Activated CD8-positive, alpha-beta memory T cell treated with anti-CD3 and anti-CD28 coated beads, Interleukin-2, amount 50 U/mL, for 48 hours (primary cell): ENCODE data around the gene FYB2.

Experiments
- DNase-seq: peaks from one replicate; pipeline ENCODE4 v3.0.0-alpha.2; 2020

The FYB2 gene

GRCh38 chr1:56710646-56711045 lies 108.6 kb downstream of the FYB2 start:
- no peak for DNase-seq

- no peak for DNase-seq
These were observed 109.2 kb downstream of the FYB2 start for GRCh38 chr1:56709995-56710394.

- no peak for DNase-seq
These were observed 109.8 kb downstream of the FYB2 start for GRCh38 chr1:56709269-56709880.

- no peak for DNase-seq
These were observed 111.8 kb downstream of the FYB2 start for GRCh38 chr1:56707379-56707778.

GRCh38 chr1:56703747-56704146 lies 115.5 kb downstream of the FYB2 start:
- no peak for DNase-seq

DNA sequence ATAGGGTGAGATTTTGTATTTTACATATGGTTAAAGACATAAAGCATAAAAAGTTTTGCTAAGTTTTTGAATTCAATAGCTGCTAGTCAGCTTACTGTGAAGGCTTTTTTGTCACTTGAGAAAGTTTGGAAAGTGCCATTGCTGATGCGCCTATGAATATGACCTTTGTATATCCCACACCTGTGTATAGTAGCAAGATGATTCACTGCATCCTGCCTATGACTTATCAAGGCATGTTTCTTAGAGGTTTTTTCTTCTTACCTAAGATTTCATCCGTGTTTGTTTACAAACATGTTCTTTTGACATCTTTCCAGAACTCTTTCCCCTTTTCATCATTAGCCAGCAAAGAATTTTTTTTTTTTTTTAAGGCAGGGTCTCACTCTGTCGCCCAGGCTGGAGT lies 122.5 kb downstream of the FYB2 start:
- DNase-seq, result no peak

- DNase-seq, result no peak
These were observed 130.6 kb downstream of the FYB2 start for GRCh38 chr1:56688522-56689026.

DNA sequence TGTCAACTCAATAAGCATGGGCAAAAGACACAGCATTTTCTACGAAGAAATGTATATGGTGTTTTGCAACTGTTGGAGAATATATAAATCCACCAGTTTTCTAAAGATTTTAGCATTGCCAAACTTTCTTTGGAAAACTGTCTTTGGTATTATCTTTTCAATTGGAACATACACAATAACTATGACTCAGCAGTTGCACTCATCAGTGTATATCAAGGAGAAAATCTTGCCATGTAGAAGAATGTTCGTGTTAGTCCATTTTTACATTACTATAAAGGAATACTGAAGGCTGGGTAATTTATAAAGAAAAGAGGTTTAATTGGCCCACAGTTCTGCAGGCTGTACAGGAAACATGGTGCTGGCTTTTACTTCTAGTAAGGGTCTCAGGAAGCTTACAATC lies 133.0 kb downstream of the FYB2 start:
- no peak for DNase-seq

GRCh38 chr1:56683569-56683968 lies 135.6 kb downstream of the FYB2 start:
- no peak for DNase-seq

- DNase-seq, result no peak
These were observed 142.6 kb downstream of the FYB2 start for GRCh38 chr1:56676571-56677035.

DNA sequence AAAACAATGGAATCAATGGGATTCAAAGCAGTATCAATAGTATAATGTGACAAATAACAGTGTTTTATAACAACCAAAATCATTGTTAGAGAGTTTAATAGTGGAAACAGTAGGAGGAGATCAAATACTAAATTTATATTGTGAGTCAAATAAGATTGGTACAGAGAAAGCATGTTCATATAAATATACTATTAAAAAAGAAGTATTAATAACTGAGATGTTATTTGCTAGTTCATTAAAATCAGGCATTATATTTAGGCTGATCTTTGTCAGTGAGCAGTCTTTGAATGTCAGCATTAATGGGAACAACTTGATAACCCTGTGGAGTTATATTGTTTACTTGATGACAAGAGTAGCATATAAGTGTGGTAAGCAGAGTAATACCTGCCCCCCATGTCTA lies 143.4 kb downstream of the FYB2 start:
- DNase-seq, result no peak

DNA sequence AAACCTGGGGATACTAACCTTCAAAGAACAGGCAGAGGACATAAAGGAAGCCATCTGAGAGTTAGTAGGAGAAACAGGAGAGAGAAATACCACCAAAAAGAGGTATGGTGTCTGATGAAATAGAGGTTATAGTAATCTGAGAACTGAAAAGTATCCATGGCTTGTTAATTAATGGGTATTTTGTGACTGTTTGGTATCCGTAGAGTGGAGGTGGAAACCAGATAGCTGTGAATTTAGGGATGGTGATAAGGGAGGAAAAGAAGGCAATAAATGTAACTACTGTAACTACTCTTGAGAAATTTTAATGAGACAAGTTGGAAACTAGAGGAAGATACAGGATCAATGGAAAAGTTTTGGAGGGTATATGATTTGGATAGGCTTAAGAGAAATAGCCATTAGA lies 146.6 kb downstream of the FYB2 start:
- no peak for DNase-seq

DNA sequence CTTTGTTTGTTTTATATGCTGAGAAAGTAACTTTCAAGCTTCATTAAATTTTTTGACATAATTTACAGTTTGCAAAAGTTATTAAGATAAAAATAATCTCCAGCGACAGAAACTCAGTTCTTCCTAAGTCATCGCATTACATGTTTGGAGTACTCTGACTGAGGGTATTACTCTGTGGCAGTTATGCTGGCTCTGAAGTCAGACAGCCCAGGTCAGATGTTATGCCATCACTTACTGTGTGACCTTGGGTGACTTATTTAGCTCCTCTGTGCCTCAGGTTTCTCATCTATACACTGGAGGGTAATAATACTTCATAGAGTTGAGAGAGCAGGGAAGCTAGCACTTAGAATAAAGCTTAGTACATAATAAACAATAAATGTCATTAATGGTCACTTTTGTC lies 147.7 kb downstream of the FYB2 start:
- no peak for DNase-seq

- no peak for DNase-seq
These were observed 148.1 kb downstream of the FYB2 start for GRCh38 chr1:56671085-56671484.

GRCh38 chr1:56670350-56670749 lies 148.9 kb downstream of the FYB2 start:
- no peak for DNase-seq
